Measurements from ENCODE around the gene UBE2G2.

- TF ChIP-seq CTCF (IDR thresholded peaks at IDR 0.05) (no peak), ZFX (IDR thresholded peaks at IDR 0.05; ENCODE audit: borderline replicate concordance) (no peak)
These were observed 41.3 kb upstream of the UBE2G2 start for GRCh38 chr21:44842721-44843445.

All from 22Rv1 (cell line).